HG02943 (cell line): ENCODE results near the gene RAI1.
"Not testable (repeated sequence)": the region's sequence is repeated elsewhere in the genome, so short reads cannot be mapped to it uniquely, and the experiment has no call there.

Experiments used
- ATAC-seq: cut with Tn5 transposase; IDR thresholded peaks from one replicate; pipeline ENCODE4 v1.9.1; 2021; ENCODE audit warnings: mild to moderate bottlenecking, low read depth, moderate library complexity; ENCODE audit not compliant: unreplicated experiment

Gene RAI1, protein sequence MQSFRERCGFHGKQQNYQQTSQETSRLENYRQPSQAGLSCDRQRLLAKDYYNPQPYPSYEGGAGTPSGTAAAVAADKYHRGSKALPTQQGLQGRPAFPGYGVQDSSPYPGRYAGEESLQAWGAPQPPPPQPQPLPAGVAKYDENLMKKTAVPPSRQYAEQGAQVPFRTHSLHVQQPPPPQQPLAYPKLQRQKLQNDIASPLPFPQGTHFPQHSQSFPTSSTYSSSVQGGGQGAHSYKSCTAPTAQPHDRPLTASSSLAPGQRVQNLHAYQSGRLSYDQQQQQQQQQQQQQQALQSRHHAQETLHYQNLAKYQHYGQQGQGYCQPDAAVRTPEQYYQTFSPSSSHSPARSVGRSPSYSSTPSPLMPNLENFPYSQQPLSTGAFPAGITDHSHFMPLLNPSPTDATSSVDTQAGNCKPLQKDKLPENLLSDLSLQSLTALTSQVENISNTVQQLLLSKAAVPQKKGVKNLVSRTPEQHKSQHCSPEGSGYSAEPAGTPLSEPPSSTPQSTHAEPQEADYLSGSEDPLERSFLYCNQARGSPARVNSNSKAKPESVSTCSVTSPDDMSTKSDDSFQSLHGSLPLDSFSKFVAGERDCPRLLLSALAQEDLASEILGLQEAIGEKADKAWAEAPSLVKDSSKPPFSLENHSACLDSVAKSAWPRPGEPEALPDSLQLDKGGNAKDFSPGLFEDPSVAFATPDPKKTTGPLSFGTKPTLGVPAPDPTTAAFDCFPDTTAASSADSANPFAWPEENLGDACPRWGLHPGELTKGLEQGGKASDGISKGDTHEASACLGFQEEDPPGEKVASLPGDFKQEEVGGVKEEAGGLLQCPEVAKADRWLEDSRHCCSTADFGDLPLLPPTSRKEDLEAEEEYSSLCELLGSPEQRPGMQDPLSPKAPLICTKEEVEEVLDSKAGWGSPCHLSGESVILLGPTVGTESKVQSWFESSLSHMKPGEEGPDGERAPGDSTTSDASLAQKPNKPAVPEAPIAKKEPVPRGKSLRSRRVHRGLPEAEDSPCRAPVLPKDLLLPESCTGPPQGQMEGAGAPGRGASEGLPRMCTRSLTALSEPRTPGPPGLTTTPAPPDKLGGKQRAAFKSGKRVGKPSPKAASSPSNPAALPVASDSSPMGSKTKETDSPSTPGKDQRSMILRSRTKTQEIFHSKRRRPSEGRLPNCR (N-terminal part only)

DNA sequence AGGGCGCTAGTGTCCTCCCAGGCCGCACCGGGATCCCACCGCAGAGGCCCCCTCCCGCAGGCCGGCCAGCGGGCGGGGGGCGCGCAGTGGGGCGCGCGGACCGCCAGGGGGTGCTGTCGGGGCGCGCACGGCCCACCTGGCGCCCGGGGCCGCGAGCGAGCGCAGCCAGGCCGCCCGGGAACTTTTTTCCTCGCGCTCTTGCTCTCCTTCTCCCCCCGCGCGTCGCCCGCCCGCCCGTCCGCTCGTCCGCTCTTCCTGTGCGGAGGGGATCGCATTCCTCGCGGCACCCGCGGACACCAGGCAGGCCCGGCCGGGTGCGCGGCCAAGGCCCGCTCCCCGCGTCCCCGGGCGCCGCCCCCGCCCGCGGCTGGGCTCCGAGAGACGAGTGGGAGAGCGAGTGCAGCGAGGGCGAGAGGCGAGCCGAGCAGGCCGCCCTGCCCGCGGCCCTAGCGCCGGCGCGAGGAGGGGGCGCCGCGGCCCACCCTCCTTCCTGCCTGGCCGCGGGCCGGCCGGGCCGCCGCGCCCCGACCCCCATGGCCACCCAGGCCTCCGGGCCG is at the start of gene RAI1:
RAI1 (plus strand) TSS at position 272 of the 557 bp plus-strand sequence. CDS start 111,491 bp downstream, outside the sequence.
- no peak for ATAC-seq

DNA sequence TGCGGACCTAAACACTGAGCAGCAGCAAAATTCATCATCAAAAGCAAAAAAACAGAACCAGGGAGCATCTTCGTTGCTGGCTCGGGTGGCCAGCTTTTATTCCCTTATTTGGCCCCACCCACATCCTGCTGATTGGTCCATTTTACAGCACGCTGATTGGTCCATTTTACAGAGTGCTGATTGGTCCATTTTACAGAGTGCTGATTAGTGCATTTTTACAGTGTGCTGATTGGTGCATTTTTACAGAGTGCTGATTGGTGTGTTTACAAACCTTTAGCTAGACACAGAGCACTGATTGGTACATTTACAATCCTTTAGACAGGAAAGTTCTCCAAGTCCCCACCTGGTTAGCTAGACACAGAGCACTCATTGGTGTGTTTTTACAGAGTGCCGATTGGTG is 48.6 kb upstream of the RAI1 start:
- ATAC-seq = not testable (repeated sequence)

DNA sequence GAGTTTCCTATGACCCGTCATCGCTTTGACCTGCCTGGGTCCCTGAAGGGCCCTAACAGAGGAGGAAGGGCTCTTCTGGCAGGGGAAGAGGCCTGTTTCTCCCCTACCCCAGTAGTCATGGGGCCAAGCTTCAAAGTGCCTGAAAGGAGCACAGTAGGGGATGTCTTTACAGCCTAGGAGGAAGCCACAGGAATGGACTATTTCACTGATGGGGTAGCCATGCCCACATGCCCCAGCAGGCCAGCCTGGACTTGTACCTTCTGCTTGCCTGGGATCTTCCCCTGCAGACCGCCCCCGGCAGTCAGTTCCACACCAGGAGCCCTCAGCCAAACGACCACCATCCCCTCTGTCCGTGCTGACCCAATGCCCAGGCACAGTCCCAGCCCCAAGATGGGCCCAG is 47.9 kb upstream of the RAI1 start:
- ATAC-seq = no peak

DNA sequence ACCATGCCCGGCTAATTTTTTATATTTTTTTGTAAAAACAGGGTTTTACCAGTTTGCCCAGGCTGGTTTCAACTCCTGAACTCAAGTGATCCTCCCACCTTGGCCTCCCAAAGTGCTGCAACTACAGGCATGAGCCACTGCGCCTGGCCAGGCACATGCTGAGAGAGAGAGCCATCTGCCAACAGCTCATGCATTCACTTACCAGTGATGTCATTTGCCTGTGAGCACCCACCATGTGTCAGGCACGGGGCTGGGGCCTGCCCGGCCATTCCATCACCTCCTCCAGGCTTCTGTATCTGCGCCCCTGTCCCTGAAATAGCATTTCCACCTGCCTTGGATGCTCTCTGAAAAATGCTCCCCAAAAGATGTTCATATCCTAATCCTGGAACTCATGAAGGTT is 46.1 kb upstream of the RAI1 start:
- ATAC-seq = no peak

DNA sequence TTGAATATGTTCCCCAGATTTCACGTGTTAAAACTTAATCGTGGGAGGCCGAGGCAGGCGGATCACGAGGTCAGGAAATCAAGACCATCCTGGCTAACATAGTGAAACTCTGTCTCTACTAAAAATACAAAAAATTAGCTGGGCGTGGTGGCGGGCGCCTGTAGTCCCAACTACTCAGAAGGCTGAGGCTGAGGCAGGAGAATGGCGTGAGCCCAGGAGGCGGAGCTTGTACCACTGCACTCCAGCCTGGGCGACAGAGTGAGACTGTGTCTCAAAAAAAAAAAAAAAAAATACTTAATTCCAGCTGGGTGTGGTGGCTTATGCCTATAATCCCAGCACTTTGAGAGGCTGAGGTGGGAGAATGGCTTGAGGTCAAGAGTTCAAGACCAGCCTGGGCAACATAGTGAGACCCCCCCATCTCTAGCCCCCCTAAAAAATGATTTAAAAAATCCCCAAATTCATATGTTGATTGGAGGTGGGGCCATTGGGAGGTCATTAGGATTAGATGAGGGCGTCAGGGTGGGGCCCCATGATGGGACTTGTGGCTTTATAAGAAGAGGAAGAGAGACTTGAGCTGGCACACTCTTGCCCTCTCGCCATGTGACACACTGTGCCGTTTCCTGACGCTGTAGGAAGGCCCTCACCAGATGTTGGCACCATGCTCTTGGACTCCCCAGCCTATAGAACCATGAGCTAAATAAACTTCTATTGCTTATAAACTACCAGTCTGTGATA is 45.6 kb upstream of the RAI1 start:
- ATAC-seq = not testable (repeated sequence)

DNA sequence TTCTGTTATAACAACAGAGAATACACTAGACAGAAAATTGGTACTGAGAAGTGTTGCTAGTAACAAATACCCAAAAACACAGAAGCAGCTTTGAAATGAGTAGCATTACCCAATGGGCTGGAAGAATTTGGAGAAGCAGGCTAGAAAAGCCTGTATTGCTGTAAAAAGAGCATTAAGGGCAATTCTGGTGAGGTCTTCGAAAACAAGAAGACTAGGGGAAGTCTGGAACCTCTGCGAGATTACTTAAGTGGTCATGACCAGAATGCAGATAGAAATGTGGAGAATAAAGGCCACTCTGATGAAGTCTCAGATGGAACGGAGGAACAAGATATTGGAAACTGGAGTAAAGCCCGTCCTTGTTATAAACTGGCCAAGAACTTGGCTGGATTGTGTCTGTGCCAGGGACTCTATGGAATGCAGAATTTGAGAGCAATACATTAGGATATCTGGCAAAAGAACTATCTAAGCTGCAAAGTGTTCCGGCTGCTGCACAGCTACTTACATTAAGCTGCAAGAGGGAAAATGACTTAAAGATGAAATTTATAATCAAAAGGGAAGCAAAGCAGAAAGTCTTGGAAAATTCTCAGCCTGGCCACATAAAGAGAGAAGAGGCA is 44.9 kb upstream of the RAI1 start:
- no peak for ATAC-seq

DNA sequence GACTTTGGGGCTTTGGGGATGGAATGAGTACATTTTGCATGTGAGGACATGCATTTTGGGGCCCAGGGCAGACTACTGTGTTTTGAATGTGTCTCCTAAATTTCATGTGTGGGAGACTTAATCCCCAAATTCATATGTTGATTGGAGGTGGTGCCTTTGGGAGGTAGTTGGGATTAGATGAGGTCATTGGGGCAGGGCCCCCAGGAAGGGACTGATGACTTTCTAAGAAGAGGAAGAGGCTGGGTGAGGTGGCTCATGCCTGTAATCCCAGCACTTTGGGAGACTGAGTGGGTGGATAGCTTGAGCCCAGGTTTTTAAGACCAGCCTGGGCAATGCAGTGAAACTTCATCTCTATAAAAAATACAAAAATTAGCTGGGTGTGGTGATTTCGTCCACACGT is 42.8 kb upstream of the RAI1 start:
- no peak for ATAC-seq

DNA sequence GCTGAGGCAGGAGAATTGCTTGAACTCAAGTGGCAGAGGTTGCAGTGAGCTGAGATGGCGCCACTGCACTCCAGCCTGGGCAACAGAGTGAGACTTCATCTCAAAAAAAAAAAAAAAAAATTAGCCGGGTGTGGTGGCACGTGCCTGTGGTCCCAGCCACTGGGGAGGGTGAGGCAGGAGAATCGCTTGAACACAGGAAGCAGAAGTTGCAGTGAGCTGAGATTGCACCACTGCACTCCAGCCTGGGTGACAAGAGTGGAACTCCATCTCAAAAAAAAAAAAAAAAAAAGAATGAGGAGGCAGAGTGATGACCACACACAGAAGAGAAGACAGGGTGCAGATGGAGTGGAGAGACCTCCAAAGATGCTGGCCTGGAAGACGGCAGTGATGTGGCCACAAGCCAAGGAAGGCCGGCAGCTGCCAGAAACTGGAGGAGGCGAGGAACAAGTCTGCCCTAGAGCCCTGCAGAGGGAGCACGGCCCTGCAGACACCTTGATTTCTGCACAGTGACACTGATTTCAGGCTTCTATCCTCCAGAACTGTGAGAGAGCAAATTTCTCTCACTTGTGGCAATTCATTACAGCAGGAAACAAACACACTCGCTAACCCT is 41.5 kb upstream of the RAI1 start:
- not testable (repeated sequence) for ATAC-seq

DNA sequence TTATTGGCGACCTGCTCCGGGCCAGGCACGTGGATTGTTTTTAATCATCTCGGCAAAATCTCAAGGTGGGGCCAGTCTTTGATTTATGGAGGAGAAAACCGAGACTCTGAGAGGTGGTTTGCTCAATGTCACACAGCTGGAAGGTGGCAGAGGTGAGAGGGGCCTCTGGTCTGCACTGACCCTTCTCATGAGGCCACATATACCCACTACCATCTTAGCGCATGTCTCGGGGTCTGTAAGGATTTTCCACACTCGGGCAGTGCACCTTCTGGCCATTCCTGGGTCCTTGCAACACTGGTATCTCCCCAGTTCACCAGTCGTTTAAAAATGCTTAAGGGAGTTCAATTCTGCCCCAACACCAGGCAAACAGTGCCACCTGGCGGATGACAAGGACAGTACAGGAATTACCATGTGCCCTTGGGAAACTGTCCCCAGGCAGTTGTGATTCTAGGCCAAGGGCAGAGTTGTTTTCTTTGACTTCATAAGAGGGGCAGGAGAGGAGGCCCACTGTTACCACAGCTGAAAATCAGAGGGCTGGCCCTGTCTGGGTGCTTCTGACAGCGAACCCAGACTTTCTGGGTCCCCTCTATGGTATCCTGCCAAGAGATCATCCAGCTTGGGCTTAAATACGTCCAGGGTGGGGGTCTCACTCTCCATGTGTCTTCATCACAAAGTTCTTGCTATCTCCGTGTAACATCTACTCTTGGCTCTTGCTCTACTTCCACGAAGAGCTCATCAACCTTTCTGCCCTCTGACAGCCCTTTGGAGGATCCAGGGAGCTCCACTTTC is 39.4 kb upstream of the RAI1 start:
- ATAC-seq = no peak

DNA sequence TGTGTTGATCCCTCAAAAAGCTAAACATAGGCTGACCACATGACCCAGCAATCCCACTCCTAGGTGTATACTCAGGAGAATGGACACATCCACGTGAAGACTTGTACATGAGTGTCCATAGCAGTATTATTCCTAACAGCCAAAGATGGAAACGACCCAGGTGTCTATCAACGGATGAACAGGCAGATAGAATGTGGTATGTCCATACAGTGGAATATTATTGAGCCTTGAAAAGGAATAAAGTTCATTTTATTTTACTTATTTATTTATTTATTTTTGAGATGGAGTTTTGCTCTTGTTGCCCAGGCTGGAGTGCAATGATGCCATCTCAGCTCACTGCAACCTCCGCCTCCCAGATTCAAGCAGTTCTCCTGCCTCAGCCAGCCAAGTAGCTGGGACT is 36.1 kb upstream of the RAI1 start:
- not testable (repeated sequence) for ATAC-seq

DNA sequence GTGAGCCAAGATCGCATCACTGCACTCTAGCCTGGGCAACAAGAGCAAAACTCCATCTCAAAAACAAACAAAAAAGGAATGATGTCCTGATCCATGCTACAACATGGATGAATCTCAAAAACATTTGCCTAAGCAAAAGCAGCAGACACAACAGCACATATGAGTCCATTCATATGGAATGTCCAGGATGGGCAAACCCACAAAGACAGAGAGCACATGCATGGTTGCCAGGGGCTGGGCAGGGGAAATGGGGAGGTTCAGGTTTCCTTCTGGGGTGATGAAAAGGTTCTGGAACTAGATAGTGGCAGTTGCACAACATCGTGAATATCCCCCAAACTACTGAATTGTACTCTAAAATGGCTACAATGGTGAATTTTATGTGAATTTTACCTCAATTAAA is 35.3 kb upstream of the RAI1 start:
- no peak for ATAC-seq

DNA sequence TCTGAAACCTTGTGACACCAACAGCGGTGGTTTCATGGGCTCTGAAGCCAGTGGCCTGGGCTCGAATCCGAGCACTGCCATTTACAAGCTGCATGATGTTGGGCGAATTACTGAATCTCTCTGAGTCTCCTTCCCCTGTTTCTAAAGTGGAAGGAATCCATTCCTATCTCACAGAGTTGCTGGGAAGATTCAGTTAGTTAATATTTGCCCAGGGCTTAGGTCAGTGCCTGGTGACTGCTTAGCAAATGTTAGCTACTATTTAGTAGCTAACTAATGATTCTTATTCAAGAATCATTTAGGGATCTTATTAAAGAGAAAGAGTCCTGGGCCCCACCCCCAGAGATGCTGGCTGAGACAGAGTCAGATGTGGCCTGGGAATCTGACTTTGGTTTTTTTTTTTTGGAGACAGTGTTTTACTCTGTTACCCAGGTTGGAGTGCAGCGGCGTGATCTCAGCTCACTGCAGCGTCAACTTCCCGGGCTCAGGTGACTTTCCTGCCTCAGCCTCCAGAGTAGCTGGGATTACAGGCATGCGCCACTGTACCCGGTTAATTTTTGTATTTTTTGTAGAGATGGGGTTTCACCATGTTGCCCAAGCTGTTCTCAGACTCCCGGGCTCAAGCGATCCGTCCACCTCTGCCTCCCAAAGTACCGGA is 33.6 kb upstream of the RAI1 start:
- ATAC-seq = no peak

DNA sequence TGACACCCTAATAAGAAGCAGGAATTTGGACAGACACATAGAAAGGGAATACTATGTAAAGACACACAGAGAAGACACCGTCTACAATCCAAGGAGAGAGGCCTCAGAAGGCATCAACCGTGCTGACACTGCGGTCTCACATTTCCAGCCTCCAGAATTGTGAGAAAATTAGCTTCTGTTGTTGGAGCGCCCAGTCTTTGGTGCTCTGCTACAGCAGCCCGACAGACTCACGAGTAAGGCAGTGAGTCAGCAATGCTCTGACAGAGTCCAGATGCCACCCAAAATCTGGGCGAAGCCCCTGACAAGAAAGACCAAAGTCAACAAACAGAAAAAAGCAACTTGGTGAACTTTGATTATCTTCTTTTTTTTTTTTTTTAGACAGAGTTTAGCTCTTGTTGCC is 32.5 kb upstream of the RAI1 start:
- ATAC-seq = no peak

DNA sequence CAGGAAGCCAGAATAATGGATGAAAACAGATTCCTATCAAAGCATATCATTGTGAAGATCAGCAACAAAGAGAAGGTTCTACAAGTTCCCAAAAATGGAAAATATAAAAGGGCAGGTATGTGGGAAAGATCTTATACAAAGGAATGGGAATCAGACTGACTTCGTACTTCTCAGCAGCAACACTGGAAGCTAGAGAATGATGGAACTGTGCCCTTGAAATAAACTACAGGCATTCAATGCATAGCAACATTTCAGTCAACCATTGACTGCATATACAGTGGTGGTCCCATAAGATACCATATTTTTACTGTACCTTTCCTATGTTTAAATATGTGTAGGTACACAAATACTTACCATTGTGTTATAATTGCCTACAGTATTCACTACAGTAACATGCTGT is 30.3 kb upstream of the RAI1 start:
- ATAC-seq = no peak

DNA sequence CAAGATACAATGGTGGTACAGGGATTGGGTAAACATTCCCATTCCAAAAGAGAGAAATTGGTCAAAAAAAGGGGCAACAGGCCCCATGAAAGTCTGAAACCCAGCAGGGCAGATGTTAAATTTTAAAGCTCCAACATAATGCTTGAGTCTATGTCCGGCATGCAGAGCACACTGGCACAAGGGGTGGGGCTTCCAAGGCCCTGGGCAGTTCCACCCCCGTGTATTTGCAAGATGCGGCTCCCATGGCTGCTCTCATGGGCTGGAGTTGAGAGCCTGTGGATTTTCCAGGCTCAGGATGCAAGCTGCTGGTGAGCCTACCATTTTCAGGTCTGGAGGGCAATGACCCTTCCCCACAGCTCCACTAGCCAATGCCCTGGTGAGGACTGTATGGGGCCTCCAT is 27.9 kb upstream of the RAI1 start:
- ATAC-seq = no peak

DNA sequence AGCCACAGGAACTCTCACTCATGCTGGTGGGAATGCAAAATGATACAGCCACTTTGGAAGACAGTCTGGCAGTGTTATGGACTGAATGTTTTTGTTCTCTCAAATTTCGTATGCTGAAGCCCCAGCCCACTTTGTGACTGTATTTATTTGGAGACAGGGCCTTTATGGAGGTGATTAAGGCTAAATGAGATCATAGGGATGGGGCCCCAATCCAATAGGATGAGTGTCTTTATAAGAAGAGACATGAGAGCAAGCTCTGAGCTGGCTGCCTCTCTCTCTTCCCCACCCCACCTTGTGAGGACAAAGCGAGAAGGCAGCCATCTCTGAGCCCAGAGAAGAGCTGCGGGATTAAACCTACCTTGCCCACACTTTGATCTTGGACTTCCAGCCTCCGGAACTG is 21.9 kb upstream of the RAI1 start:
- ATAC-seq = no peak

DNA sequence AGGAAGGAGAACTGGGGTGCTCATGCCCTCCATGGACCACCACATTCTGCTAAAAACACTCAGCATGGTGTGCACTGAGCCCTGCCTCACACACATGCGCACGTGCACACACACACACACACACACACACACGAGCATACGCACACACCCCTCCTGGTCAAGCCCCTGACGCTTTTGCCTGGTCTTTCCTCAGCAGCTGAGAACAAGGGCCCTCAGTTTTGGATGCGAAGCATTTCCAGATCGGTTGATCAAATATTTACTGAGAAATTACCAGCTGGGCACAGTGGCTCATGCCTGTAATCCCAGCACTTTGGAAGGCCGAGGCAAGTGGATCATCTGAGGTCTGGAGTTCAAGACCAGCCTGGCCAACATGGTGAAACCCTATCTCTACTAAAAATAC is 20.1 kb upstream of the RAI1 start:
- no peak for ATAC-seq

DNA sequence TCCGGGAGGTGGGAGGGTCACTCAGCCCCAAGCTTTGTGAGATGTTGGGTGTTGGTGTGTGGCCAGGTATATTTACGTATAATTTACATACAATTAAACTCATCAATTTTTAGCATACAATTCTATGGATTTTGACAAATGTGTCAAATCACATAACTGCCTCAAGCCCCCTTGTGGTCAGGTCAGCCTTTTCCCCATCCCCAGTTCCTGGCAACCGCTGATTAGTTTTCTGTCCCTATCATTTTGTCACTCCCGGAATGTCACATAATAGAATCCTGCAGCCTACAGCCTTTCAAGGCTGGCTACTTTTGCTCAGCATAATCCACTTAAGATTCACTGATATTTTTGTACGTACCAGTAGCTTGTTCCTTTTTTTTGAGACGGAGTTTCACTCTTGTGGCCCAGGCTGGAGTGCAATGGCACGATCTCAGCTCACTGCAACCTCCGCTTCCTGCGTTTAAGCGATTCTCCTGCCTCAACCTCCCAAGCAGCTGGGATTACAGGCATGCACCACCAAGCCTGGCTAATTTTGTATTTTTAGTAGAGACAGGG is 19.3 kb upstream of the RAI1 start:
- no peak for ATAC-seq
